Stromal cell of bone marrow (primary cell): ENCODE data around the gene DLG4.
"Not testable (repeated sequence)": the region's sequence is repeated elsewhere in the genome, so short reads cannot be mapped to it uniquely, and the experiment has no call there.

Experiments
- DNase-seq: peaks from one replicate; pipeline ENCODE4 v3.0.0-alpha.2; 2012; ENCODE audit warnings: low read depth

DLG4 gene

DNA sequence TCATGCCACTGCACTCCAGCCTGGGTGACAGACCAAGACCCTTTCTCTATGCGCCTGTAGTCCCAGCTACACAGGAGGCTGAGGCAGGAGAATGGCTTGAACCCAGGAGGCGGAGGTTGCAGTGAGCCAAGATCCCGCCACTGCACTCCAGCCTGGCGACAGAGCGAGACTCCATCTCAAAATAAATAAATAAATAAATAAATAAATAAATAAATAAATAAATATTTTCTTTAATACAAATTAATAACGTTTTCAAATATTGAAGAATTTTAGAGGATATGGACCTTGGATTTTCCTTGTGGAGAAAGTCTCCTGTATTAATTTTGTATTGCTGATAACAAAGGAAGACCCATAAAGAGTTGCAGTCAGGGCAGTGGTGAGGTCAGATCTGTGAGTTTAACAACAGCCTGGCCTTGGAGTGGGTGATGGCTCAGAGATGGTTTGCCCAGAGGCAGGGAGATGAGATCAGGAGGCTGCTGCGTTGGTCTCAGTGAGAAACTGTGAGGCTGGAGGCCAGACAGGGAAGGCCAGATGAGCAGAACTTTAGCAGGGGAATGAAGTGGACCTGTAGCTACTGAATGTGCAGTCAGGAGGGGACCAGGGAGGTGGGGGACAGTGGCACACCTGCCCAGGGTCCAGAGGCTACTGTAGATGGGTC lies 36.1 kb downstream of the DLG4 start:
- DNase-seq: no peak

DNA sequence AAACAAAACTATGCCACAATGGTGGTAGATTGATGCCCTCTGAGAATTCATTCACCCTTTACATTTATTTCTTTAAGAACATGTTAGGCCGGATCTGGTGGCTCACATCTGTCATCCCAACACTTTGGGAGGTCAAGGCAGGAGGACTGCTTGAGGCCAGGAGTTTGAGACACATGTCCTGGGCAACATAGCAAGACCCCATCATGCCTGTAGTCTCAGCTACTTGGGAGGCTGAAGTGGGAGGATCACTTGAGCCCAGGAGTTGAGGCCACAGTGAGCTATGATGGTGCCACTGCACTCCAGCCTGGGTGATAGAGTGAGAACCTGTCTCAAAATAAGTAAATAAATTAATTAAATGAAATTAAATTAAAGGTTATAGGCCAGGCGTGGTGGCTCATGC lies 37.5 kb downstream of the DLG4 start:
- not testable (repeated sequence) for DNase-seq

GRCh38 chr17:7179317-7180254 lies 40.0 kb downstream of the DLG4 start, which contains the start of gene ASGR1:
Gene ASGR1 (minus strand): TSS chr17:7179370. CDS start chr17:7178563, 807 bp downstream.
- no peak for DNase-seq

DNA sequence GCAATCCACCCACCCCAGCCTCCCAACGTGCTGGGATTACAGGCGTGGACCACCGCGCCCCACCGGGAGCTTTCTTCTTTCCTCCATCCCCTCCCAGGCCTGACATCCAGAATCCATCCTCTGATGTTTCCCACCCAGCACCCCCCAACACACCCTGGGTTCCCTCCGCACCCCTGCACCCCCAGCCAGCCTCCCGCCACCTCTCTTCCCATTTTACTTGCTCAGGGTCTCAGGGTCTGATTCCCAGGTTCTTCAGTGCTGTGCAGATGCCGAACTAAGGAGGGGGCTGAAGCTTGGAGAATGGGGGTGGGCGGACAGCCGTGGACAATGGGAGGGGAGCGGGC lies 40.7 kb downstream of the DLG4 start:
- no peak for DNase-seq

DNA sequence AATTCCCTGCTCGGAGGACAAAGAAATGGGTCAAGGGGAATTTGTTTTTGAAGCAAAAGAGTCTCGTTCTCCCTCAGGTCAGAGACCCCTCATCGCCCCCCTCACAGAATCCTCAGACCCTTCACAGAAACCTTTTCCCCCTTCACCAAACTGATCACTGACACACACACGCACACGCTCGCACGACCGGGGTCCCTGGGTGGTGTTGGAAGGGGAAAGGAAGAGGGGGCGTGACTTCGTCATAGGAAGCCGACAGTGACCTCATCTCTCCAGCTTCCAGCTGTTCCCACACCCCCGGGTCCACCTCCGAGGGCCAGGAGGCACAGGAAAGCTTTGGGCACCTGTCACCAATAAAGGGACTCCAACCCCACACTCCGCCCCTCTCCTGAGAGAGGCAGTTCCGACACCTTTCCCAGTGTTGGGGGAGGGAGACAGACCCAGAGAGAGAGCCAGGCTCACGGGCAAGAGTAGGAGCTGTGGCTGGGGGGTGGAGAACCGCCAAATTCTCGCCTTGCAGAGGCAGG lies 41.6 kb downstream of the DLG4 start:
- no peak for DNase-seq

- DNase-seq: no peak
Observed at GRCh38 chr17:7177191-7177953, 42.3 kb downstream of the DLG4 start.

GRCh38 chr17:7176841-7177190 lies 42.8 kb downstream of the DLG4 start:
- no peak for DNase-seq

DNA sequence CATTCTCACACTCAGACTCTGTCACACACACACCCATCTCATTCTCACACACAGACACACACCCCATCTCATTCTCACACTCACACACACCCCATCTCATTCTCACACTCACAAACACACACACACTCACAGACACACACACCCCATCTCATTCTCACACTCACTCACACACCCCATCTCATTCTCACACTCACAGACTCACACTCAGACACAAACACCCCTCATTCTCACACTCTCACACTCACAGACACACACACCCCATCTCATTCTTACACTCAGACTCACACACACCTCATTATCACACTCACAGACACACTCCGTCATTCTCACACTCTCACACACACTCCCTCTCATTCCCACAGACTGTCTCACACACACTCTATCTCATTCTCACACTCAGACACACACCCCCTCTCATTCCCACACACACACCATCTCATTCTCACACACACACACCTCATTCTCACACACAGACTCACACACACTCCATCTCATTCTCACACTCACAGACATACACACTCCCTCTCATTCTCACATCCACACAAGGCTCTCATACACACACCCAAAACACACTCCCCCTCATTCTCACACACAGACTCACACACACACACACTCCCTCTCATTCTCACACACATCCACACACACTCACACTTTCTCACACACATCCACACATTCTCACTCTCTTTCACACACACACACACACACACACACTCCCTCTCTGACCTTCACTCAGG lies 43.4 kb downstream of the DLG4 start:
- DNase-seq: no peak

DNA sequence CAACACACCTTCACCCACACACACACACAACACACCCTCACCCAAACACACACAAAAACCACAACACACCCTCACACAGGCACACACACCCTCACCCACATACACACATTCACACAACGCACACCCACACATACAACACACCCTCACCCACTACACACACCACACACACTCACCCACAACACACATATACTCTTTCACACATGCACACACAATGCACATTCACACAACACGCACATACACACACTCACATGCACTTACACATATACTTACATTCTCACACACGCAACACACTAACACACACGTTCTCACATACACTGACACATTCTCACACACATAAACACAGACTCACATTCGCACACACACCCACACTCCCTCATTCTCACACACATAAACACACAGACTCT lies 44.3 kb downstream of the DLG4 start:
- no peak for DNase-seq

DNA sequence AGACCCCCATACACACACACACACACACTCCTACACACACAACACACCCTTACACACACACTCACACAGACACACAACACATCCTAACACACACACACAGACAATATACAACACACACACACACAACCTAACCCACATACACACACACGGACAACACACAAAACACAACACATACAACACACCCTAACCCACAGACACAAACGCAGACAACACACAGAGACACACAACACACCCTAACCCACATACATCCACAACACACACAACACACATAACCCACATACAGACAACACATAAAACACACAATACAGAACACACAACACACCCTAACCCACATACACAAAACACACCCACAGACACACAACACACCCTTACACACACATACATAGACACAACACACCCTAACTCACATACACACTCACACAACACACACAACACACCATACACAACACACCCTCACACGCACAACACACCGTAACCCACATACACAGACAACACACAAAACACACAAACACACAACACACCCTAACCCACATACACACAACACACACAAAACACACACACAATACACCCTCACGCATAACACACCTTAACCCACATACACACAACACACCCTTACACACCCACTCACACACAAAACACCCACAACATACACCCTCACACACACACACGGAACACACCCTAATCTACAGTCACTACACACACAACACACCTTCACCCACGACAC lies 44.9 kb downstream of the DLG4 start:
- no peak for DNase-seq

- no peak for DNase-seq
Observed at GRCh38 chr17:7173687-7174602, 45.7 kb downstream of the DLG4 start.

DNA sequence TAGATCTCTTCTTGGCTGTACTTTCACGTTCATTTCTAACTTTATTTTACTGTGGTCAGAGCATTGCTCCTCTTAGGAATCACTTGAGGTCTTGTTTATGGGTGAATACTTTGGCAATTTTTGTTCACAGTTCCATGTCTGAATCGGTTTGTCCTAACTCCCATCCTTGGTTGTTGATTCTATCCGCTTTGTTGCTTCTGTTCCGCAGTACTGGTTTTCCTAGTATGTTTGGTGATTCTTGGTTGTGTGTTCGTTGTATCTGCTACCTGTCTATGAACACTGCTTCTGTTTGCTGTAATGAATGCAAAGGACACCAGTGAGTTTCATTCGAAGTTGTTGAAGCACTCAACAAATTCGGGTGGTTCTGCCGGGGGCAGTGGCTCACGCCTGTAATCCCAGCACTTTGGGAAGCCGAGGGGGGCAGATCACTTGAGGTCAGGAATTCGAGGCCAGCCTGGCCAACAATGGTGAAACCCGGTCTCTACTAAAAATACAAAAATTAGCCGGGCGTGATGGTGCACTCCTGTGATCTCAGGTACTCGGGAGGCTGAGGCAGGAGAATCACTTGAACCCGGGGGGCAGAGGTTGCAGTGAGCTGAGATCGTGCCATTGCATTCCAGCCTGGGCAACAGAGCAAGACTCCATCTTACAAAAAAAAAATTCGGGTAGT lies 47.0 kb downstream of the DLG4 start:
- DNase-seq: not testable (repeated sequence)

- not testable (repeated sequence) for DNase-seq
Observed at GRCh38 chr17:7169565-7169908, 50.1 kb downstream of the DLG4 start.

DNA sequence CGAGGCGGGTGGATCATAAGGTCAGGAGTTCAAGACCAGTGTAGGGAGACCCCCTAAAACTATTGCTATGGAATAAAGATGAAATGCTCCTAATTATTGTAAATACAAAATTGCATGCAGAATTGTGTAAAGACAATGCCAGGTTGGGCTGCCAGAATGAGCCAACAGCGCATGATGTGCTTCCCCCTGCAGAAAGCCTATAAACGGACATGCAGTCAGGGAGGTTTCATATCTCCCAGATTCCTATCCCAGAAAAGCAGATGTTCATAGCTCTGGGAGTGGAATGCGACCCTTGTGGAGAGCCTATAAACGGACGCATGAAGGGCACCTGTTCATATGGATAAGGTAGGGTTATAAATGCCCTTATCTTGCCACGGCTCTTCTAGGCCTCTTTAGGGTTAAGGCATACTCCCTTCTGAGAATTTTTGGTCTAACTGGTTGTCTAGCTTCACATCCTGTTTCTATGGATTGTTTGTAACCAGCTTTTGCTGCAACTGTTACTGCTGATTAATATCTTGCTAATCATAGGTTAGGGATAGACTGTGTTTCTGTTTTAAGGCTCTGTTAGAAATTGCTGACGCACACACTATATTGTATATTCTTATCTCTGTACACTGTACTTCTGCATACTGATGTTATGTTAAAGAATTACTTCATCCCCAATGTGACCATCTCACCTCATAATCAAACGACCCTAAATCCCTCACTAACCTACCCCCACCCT lies 50.6 kb downstream of the DLG4 start:
- DNase-seq: not testable (repeated sequence)

DNA sequence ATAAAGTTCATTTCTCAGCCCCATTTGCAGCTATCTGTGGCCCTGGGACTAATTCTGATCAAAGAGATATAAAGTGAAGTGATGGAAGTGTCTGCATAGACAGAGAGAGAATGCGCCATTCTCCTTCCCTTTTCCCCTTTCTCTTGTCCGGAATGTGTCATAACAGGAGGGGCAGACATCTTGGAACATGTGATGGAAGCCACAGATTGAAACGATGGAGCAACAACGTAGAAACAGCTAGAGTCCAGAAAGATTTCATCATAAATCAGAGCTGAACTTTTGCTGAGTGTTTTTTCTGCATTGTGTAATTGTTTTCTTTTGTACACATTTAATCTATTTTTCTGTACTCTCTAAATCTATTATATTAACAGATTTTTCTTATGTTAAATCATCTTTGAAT lies 51.8 kb downstream of the DLG4 start:
- peak; percentile 45 for DNase-seq

DNA sequence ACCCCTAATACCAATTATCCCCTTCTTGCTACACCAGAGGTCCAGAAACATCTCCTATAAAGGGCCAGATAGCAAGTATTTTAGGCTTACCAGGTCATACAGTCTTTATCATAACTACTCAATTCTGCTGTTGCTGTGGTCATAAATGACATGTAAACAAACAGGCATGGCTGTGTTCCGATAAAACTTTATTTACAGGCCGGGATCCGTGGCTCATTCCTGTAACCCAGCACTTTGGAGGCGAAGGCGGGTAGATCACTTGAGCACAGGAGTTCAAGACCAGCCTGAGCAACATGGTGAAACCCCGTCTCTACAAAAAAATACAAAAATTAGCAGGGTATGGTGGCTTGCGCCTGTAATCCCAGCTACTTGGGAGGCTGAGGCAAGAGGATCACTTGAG lies 52.8 kb downstream of the DLG4 start:
- no peak for DNase-seq

DNA sequence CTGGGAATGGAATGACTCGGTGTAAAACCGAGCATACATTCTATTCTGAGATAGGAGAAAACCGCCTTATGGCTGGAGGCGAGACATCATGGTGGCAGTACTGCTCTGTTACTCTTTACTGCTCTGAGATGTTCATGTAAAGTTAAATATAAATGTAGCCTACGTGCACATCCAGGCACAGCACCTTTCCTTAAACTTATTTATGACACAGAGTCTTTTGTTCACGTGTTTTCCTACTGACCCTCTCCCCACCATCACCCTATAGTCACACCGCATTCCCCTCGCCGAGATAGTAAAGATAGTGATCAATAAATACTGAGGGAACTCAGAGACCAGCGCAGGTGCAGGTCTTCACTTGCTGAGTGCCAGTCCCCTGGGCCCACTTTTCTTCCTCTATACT lies 60.1 kb downstream of the DLG4 start:
- DNase-seq: not testable (repeated sequence)

DNA sequence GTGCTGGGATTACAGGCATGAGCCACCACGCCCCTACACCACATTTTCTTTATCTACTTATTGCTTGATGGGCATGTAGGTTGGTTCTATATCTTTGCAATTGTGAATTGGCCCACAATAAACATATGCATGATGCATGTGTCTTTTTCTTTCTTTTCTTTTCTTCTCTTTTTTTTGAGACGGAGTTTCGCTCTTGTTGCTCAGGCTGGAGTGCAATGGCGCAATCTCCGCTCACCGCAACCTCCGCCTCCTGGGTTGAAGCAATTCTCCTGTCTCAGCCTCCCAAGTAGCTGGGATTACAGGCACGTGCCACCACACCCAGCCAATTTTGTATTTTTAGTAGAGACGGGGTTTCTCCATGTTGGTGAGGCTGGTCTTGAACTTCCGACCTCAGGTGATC lies 61.2 kb downstream of the DLG4 start:
- not testable (repeated sequence) for DNase-seq
